ENCODE results near the gene PEX11G.

Gene PEX11G

GRCh38 chr19:7492558-7492957, 3.7 kb upstream of the PEX11G start:
- no peak for DNase-seq

GRCh38 chr19:7492142-7492541, 3.3 kb upstream of the PEX11G start:
- DNase-seq = no peak

DNA sequence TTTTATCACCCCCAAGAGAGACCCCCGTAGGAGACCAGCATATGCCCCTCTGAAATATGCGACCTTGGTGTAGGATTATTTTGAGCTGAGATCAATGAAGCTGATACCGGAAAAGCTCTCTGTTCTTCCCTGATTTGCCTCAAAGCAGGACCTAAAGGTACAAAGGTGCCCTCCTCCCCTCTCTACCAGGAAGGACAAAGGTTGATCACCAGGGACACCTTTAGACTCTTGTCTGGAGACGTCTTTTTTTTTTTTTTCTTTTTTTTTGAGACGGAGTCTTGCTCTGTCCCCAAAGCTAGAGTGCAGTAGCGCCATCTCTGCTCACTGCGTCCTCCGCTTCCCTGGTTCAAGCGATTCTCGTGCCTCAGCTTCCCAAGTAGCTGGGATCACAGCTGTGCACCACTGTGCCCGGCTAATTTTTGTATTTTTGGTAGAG, 792 bp upstream of the PEX11G start:
- DNase-seq = no peak

DNA sequence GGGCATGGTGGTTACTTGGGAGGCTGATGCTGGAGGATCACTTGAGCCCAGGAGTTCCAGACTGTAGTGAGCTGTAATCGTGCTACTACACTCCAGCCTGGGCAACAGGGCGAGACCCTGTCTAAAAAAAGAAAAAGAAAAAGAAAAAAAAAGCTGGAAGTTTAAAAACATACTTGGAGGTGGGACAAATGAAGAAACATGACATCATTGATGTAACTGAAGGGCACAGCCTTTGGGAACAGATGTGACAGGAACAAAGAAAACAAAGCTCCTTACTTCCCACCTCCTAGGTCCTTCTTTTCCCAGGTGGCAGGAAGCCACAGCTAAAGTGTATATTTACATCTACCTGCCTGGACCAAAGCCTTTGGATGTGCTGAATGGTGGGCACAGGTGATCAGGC, 1.9 kb downstream of the PEX11G start:
- no peak for DNase-seq

GRCh38 chr19:7483720-7484201, 5.1 kb downstream of the PEX11G start:
- no peak for DNase-seq

DNA sequence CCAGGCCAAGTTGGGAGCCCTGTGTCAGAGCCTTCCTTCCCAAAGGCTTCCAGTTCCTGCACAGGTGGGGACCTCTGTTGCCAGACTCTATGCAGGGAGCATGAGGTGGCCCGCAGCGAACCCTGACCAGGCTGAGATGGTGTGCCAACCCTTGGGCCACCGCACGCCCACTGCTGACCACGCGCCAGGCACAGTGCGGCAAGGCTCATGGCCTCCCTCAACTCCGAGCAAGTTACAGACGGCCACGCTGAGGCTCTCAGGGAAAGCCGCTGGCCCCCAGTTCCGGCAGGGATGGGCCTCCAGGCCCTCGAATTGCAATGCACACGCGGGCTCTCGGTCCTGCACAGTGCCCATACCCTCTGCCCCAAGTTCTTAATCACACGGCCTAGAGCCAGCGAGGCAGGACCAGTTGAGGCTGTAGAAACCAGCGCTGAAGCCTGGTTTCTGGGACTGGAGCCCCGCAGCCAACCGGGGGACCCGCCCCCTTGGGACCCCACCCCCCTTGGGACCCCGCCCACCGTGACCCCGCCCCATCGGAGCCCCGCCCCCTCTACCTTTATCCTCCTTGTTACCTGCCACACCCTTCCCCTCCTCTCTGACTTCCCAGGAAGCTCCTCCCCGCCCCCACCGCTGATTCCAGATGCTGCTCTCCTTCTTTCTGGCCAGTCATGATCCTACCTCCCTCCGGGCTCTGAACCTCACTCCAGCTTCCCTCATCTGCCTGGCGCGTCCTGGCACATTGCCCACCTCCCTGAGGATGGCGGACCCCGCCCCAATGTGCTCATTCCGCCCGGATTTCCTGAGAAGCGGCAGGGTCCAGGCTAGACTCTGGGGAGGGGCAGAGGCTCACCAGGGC, 6.0 kb downstream of the PEX11G start:
- DNase-seq = no peak

DNA sequence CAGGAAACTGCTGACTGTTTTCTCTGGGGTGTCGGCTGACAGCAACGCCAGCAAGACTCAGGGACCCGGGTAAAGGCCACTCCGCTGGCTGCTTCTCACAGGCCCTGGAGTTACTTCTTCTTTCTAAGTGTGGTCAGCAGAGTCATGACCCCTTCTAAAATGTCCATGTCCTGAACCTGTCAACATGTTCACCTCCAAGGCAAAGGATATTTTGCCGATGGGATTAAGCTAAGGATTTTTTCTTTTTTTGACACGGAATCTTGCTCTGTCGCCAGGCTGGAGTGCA, 7.9 kb downstream of the PEX11G start:
- no peak for DNase-seq

DNA sequence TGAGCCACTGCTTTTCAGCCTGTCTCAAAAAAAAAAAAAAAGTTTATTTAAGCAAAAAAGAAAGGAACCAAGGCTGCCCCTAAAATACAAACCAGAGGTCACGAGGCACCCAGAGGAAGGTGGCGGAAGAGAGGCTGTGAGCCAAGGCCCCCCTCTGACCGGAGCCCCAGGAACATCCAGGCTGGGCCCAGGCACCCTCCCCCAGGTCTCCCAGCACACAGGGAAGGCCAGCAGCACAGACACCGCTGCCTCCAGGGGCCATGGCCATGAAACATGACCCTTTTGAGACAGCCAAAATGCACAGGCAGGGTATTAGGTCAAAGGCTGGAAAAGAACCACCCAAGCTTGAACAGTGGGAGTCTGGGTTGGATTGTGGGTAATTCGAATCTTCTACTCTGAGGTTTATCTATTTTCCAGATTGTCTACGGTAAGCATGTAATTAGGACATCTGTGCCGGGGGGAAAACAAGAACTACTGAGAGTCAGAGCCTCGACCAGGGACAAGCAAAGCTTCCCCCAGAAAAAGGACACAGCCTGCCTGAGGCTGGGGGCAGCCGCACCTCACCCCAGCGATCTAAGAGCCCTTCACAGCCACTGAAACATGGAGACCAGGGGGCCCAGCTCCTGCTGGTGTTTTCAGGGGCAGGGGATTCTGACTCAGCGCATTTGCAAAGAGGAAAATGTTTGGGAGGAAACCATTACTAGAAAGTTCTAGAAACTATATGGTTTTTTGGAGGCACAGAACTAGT, 8.4 kb downstream of the PEX11G start:
- no peak for DNase-seq

DNA sequence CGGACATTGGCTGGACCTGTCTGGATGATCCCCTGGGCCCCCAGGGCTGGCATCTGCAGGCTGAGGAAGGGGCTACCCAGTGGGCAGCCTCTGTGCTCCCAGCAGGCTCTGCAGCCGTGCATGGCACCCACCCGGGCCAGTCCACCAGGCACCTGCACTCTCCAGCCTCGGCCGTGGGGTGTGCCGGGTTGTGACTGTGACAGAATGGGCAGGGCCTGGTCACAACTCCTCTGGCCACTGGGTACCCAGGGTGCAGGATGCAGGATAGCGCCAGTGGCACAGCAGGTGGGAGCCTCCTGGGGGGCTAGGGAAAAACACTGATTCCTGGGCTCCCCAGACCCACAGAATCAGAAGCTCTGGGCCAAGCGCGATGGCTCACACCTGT, 10.0 kb downstream of the PEX11G start:
- DNase-seq = no peak

DNA sequence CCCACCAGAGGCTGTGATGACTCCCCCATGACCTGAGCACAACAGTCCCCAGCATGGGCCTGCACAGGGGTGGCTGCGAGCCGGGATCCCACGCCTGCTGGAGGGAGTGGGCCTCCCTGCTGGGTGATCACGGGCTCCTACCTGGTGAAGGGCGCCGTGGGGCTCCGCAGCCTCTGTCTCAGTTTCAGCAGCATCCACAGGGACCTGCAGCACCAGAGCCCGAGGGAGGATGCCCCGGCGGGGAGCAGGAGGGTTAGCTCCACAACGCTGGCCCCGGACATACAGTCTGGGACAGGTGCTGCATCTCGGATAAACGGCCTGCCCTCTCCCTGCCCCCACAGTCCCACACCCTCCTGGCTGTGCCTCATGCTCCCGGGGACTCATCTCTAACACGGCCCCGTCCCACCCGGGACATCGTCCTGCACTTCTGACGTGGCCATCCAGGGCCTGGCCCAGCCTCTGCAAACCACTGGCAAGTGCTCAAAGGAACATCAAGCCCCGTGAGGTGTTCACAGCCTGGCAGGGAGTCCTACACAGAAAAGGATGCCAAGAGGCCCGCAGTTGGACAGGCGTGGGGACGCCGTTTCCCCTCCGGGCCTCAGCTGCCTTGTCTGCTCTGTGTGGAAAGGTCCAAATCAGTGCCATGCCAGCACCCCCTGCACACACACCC, 10.5 kb downstream of the PEX11G start:
- no peak for DNase-seq

DNA sequence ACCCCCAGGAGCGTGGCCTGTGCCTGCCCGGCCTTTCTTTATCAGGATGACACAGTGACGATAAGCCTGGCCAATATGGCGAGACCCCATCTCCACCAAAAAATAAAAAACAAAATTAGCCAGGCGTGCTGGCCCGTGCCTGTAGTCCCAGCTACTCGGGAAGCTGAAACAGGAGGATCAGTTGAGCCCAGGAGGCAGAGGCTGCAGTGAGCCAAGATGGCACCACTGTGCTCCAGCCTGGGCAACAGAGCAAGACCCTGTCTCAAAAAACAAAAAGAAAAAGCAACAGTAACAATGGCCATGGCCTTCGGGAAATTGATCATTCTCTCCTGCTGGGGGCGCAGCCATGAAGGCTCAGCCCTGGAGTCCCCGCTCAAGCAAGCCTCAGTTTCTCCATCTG, 11.1 kb downstream of the PEX11G start:
- DNase-seq = no peak

DNA sequence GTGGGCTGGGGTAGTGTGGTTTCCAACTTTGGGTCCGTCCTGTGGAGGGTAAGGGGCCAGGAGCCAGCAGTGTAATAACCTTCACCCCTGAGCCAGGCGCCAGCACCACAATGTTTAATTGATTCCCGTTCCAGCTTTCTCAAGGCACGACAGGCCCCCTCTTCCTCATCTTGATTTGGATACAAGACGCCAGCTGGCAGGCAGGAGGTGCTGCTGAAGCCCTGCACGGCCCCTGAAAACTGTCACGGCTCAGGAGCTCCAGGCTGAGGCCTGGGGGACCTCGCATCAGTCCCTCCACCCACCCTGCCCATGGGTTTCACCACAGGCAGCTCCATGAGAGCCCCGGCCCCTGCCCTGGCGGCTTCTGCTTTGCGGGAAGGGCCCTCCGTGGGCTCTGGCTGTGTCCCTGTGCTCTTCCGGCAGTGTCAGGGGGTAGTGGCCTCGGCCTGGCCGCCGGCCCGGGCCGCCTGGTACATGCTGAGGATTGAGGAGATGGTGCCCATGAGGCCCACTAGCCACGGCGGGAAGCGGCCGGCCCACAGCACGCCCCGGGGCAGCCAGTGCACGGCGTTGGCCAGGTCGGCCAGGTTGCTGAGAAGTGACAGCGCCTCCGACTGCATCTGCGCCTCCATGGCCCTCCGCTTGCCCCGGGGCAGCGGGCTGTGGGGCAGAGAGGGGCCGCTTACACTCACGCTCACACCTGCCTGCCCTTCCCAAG, 11.9 kb downstream of the PEX11G start:
- DNase-seq = no peak

DNA sequence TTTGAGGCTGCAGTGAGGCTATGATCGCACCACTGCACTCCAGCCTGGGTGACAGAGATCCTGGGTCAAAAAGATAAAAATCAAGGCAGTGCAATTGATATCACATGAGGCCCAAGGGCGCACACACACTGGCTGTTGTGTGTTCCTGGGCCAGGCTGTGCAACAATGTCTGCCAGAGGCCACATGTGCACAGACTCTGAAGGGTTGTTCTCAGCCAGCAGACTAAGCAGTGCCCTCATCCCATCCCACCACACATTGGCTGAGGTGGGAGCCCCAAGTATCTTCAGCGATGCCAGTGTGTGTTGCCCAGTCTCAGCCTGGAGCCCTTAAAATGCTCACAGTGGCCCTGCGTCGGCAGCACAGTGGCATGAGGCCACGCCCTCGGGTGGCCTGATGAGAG, 12.6 kb downstream of the PEX11G start:
- no peak for DNase-seq

GRCh38 chr19:7475665-7476064, 13.2 kb downstream of the PEX11G start:
- no peak for DNase-seq

DNA sequence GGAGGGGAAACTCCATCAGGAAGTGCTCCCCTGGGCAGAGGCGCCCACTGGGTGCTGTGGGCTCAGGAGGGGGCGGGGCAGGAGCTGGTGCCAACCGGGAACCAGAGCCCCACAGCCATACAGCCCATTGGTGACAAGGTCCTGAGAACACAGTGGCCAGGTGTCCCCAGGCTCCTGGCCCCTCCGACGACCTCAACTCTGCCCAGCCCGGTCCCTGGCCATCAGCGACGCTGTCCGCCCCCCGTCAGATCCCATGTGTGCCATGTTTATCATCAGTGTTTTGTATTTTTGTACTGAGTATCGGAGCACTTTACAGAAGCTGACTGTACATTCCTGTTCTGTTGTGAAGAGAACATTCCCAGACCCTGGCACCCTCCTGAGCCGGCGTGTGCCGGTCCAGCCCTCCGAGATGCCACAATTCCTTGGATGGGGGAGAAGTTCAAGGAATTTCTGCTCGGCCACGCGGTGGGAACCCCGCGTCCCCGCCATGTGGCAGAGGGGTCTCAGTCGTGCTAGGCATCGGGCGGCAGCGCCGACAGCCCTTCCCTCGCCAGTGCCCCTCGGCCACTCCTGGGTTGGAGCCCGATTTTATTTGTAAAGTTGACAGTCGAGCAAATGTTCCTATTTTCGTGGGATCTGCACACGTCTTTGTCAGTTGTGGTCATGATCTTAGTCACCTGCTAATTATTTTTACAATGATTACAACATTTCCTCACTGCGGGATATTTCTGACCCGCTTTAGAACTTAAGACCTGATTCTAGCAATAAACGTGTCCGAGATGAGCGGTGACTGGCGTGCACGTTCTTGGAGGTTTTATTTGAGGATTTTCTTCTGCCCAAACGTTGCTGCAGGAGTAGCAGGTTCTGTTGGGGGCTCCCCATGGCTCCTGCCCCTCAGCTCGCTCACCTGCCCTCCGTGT, 16.9 kb downstream of the PEX11G start:
- DNase-seq = no peak

GRCh38 chr19:7470540-7471305, 18.1 kb downstream of the PEX11G start:
- no peak for DNase-seq

DNA sequence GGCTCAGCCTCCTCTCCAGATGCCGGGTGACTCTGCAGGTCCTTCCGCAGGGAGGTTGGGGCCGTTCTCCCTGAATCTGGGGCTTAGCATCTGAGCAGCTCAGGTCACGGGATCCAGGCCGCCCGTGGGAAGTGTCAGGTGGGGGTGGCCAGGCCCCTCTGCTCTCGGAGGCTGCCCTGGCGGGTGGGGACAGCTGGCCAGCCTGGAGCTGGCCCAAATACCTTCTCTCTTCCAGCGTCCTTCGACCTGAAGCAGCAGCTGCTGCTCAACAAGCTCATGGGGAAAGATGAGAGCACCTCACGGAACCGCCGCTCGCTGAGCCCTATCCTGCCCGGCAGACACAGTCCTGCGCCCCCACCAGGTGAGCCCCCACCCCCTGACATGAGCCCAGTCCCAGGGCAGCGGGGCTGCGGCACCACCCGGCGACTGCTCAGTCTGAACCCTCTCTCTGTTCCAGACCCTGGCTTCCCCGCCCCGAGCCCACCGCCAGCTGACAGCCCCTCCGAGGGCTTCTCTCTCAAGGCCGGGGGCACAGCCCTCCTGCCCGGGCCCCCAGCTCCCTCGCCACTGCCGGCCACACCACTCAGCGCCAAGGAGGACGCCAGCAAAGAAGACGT, 19.1 kb downstream of the PEX11G start:
- DNase-seq = no peak

- DNase-seq = no peak
Observed at GRCh38 chr19:7468840-7469239, 20.0 kb downstream of the PEX11G start.

DNA sequence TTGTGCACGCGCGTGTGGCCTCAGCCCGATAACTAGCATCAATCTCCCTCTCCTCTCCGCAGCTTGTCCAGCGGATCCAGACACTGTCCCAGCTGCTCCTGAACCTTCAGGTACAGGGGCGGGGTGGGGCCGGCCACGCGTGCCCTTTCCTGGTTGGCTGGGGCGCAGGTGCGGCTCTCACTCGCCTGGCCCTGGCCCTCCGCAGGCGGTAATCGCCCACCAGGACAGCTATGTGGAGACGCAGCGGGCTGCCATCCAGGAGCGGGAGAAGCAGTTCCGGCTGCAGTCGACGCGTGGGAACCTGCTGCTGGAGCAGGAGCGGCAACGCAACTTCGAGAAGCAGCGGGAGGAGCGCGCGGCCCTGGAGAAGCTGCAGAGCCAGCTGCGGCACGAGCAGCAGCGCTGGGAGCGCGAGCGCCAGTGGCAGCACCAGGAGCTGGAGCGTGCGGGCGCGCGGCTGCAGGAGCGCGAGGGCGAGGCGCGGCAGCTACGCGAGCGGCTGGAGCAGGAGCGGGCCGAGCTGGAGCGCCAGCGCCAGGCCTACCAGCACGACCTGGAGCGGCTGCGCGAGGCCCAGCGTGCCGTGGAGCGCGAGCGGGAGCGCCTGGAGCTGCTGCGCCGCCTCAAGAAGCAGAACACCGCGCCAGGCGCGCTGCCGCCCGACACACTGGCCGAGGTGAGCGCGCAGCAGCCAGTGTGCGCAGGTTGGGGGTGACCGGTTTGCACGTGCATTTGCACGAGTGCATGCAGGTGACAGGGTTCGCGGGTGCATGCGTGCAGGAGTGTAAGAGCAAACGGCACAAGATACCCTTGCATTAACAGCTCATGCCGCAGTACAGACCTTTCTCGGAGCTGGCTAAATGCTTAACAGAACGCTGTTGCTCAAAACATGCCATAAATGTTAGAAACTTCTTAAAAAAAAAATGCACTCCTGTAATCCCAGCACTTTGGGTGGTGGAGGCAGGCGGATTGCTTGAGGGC, 21.5 kb downstream of the PEX11G start:
- DNase-seq = no peak

- no peak for DNase-seq
Observed at GRCh38 chr19:7463575-7463974, 25.3 kb downstream of the PEX11G start.
